Stimulated activated effector memory CD8-positive, alpha-beta T cell treated with anti-CD3 and anti-CD28 coated beads, Interleukin-12 subunit alpha, Interleukin-12 subunit beta, amount 100 ng/mL, for 72 hours (primary cell): ENCODE measurements around the gene NPEPL1.
"Not testable (repeated sequence)": the region's sequence is repeated elsewhere in the genome, so short reads cannot be mapped to it uniquely, and the experiment has no call there.

Experiments
- ATAC-seq: fragments of 150-1000 bp; cut with Tn5 transposase; 2 replicates; pipeline ENCODE4 v1.10.0; 2021
- DNase-seq, 2 donors: peaks; one replicate each; pipeline ENCODE4 v3.0.0; 2021 to 2022; ENCODE audit warnings: low spot score in 2 of 2
- H3K27ac Mint-ChIP-seq: one replicate; pipeline ENCODE4 v1.8.0; 2022; ENCODE audit warnings: mild to moderate bottlenecking, mixed read lengths
- H3K36me3 Mint-ChIP-seq: one replicate; pipeline ENCODE4 v1.8.0; 2022; ENCODE audit warnings: mild to moderate bottlenecking, mixed read lengths
- H3K4me1 Mint-ChIP-seq: one replicate; pipeline ENCODE4 v1.8.0; 2022; ENCODE audit warnings: mixed read lengths
- H3K4me3 Mint-ChIP-seq: one replicate; pipeline ENCODE4 v1.8.0; 2022; ENCODE audit warnings: mild to moderate bottlenecking, mixed read lengths
- H3K9me3 Mint-ChIP-seq: one replicate; pipeline ENCODE4 v1.8.0; 2022; ENCODE audit warnings: mixed read lengths

NPEPL1 gene

DNA sequence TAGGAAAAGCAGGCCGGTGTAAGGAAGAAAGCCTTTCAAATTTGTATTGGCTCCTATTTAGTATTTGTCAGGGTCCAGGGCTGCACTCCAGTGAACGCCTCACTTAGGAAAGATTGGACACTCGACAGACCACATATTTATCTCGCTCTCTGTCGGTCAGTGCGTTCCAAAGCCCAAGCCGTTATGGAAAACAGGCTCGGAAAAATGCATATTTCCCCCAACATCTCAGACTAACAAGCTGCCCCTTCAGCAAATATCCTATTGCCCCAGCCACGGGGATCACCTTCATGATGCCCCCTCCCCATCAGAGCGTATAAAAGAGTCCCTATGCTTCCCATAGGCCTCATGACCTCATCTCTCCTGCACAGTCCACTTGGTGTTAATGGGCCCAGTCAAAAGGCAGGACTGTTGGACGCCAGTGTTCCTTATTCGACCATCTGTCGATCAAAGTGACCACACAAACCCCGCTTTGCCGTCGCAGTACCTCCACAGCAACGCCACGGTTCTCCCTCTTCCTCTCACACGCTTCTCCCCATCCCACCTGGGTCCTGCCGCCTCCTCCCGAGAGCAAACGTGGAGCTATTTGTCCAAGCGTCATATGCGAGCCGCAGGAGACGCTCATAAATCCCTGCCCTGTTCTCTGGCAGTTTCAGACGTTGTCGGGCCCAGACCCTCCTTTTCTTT, 63.3 kb downstream of the NPEPL1 start:
- DNase-seq: peak in 1 of 2 donors; percentile 28
- H3K4me1 Mint-ChIP-seq: no peaks in the 10 kb centered on the region
- no peaks in the 10 kb centered on the region for H3K36me3 Mint-ChIP-seq
- no peak for ATAC-seq
- H3K9me3 Mint-ChIP-seq: no peaks in the 10 kb centered on the region
- H3K27ac Mint-ChIP-seq: no peak overlapping the region
- no peak overlapping the region for H3K4me3 Mint-ChIP-seq

DNA sequence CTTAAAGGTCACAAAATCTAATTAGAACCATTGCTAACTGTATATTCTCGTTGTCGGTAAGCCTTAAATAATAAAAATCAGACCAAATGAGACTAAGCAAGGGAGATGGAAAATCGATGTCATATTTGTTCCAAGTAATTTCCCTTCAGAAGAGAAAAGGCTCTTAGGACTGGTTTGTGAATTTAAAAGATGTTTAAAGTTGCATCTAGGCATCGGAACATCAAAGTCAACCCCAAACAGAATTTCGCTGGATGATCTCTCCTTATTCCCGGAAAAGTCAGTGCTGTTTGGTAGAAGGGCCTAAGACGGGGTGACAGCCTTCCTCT, 63.8 kb downstream of the NPEPL1 start:
- H3K4me1 Mint-ChIP-seq: no peaks in the 10 kb centered on the region

DNA sequence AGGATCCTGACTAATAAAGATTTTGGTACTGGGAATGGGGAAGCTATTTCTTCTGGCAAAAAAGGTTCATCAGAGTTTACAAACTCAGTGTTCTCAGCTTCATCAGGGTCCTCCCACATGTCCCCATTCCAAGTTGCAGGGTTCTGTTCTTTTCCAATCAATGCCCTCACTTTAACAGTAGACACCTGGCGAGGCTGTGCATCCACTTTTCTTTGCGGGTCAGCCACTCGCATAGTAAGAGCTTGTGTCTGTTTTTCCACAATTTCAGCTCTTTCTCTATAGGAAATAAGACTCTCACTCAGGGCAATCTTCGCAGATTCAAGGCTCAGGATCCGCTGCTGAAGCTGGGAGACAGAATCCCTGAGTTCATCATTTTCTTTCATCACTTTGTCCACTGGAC, 65.0 kb downstream of the NPEPL1 start:
- H3K4me3 Mint-ChIP-seq, H3K4me1 Mint-ChIP-seq, H3K27ac Mint-ChIP-seq, H3K36me3 Mint-ChIP-seq, ATAC-seq, H3K9me3 Mint-ChIP-seq, DNase-seq: not testable (repeated sequence)

More for the DNA sequence above, 63.8 kb downstream of the NPEPL1 start:
- Mint-ChIP-seq H3K36me3 (no peaks in the 10 kb centered on the region), H3K27ac (no peak overlapping the region), H3K4me3 (no peak overlapping the region), H3K9me3 (no peaks in the 10 kb centered on the region)
- no peak for DNase-seq
- no peak for ATAC-seq

DNA sequence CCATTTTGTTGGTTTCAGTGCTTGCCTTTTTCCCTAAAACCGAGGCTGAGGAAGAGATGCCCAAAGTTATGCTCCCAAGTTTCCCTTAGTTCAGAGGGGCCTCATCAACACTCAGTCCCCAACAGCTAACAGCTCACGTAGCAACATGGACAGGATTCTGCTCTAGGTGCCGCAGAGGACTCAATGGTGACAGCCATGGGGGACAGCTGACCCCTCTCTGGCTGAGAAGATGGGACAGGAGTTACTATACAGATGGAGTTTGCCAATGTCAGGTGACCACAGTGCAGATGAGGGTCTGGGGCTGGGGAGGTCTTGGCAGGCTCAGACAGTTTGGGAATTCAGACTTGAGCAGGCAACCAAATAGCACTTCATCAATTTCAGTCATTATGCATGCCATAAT, 67.3 kb downstream of the NPEPL1 start:
- no peak overlapping the region for H3K27ac Mint-ChIP-seq
- no peaks in the 10 kb centered on the region for H3K9me3 Mint-ChIP-seq
- no peak overlapping the region for H3K4me3 Mint-ChIP-seq
- no peak for ATAC-seq
- H3K36me3 Mint-ChIP-seq: no peaks in the 10 kb centered on the region
- H3K4me1 Mint-ChIP-seq: no peaks in the 10 kb centered on the region
- DNase-seq: no peak

DNA sequence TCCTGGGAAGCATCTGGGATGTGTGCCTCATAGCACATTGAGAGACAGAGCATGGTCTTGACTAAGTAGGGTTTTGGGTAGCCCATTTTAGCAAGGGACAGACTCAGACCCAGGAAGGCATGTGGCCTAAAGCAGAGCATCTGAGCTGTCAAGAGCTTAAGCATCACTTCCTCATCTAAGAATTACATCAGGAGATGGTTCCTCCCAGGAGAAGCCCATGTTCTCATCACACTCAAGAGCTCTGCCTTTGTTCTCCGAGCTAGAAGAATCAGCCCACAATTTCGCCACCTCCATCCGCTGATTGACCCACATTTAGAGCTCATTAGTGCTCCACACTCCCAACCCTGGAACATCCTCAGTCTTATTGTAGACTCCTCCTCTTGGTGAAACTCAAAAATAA, 68.3 kb downstream of the NPEPL1 start:
- Mint-ChIP-seq H3K9me3 (no peaks in the 10 kb centered on the region), H3K4me1 (no peaks in the 10 kb centered on the region), H3K36me3 (no peaks in the 10 kb centered on the region), H3K27ac (no peak overlapping the region), H3K4me3 (no peak overlapping the region)
- no peak for DNase-seq
- ATAC-seq: no peak

DNA sequence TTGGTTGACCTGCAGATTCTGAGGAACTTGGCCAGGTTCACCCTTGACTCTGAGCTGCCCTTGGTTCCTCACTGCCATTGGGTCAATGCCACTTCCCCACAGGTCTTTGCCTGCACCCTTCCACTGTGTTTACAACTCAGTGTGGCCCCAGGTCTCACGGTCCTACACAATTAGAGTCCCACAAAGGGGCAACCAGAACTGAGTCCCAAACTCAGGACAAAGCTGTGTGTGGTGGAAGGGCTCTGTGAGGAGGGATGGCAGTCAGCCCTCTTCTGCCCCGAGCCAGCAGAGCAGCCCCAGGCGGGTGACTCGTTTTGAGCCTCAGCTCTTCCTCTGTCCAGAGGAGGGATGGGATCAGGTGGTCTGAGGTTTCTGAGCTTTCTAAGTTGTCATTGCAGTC, 69.5 kb downstream of the NPEPL1 start:
- H3K4me1 Mint-ChIP-seq: no peaks in the 10 kb centered on the region
- no peaks in the 10 kb centered on the region for H3K36me3 Mint-ChIP-seq
- ATAC-seq: no peak
- no peak for DNase-seq
- no peak overlapping the region for H3K27ac Mint-ChIP-seq
- no peak overlapping the region for H3K4me3 Mint-ChIP-seq
- H3K9me3 Mint-ChIP-seq: no peaks in the 10 kb centered on the region

DNA sequence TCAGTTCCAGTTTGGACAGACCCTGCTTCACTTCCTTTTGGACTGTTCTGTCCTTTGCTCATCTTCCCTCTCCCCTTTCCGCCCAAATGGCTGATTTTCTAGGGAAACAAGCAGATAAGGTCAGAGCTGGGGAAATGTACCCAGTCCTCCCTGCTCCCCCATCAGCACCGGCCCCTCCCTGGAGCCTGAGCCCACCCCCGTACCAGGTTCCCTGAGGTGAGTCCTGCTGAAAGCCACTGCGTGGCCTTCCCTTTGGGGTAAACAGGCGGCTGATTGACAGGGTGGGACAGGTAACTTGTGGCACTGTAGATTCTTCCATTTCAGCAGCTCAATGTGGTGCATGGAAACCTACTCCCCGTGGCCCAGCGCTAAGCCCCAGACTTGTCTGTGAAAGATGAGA, 70.5 kb downstream of the NPEPL1 start:
- no peak for ATAC-seq
- H3K9me3 Mint-ChIP-seq: no peaks in the 10 kb centered on the region
- H3K36me3 Mint-ChIP-seq: no peaks in the 10 kb centered on the region
- no peak overlapping the region for H3K27ac Mint-ChIP-seq
- DNase-seq: no peak
- no peaks in the 10 kb centered on the region for H3K4me1 Mint-ChIP-seq
- H3K4me3 Mint-ChIP-seq: no peak overlapping the region
